Measurements from ENCODE around the gene SRC.

Gene SRC

DNA sequence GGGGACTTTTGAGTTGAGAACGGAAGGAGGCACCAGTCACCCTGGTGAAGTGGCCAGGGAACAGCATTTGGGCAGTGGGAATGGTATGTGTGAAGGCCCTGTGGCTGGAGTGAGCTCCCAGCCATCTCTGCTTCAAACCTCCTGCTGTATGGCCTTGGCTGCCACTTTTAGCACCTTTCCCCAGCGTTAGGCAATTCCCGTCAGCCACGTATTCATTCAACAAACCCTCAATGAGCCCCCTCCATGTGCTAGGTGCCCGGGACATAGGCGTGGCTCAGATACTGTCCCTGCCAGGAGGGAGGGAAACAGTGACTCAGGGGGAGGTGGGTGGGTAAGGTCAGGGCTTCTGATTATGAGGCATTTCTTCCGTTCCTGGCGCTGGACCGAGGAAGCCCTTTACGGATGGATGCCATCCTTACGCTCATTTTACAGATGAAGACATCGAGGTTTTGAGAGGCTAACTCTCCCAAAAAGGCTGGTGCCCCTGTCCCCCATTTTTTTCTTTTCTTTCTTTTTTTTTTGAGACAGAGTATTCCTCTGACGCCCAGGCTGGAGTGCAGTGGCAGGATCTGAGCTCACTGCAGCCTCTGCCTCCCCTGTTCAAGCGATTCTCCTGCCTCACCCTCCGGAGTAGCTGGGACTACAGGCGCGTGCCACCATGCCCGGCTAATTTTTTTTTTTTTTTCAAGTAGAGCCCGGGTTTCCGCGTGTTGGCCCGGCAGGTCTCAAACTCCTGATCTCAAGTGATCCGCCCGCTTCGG lies 37.5 kb downstream of the SRC start:
- H3K4me3 ChIP-seq (replicated peaks; ENCODE audit: low read depth, low read length) = no peak overlapping the region
- DNase-seq (ENCODE audit: low read depth) = peak; percentile 39
- TF ChIP-seq, protein P1, sequence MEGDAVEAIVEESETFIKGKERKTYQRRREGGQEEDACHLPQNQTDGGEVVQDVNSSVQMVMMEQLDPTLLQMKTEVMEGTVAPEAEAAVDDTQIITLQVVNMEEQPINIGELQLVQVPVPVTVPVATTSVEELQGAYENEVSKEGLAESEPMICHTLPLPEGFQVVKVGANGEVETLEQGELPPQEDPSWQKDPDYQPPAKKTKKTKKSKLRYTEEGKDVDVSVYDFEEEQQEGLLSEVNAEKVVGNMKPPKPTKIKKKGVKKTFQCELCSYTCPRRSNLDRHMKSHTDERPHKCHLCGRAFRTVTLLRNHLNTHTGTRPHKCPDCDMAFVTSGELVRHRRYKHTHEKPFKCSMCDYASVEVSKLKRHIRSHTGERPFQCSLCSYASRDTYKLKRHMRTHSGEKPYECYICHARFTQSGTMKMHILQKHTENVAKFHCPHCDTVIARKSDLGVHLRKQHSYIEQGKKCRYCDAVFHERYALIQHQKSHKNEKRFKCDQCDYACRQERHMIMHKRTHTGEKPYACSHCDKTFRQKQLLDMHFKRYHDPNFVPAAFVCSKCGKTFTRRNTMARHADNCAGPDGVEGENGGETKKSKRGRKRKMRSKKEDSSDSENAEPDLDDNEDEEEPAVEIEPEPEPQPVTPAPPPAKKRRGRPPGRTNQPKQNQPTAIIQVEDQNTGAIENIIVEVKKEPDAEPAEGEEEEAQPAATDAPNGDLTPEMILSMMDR (IDR thresholded peaks at IDR 0.05; ENCODE audit: low read length, missing control alignments) = no peak

DNA sequence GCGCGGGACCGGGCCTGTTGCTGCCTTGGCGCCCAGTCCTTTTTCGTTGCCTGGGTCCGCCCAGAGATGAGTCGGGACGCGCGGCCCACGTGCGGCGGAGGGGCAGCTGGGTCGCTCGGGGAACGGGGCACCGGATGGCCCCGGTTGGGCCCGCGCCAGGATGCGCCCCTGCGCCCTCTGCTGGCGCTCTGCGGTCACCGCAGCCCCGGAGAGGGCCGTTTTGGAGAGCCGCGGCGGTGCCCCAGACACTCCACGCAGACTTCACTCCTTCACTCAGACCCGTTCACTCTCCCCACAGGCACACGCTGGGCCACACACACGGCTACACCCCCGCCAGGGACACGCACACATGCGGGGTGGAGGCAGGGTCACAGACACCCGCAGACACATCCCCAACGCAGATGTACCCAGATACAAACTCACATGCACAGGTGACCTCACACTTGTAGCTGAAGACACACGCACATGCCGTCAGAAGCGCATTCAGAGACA lies 38.8 kb downstream of the SRC start:
- TF ChIP-seq, protein P1 (IDR thresholded peaks at IDR 0.05; ENCODE audit: low read length, missing control alignments) = peak; percentile 61
- peak overlapping the region; percentile 19 for H3K4me3 ChIP-seq (replicated peaks; ENCODE audit: low read depth, low read length)
- peak; percentile 44 for DNase-seq (ENCODE audit: low read depth)

DNA sequence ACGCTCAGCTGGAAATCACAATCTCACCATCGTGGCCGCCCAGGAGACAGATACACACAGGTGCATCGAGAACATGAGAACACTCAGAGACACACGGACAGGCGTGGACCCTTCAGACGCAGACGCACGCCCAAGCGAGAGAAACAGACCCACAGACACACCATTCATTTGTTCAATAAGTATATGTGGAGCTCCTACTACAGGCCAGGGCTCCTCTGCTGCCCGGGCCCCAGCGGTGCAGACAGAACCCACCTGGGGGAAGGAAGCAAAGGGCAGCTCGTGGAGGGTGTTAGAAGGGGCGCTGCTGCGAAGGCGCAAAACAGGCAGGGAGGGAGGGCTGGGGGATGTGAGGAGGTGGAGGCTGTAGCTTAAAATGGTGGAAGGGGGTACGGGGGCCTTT lies 39.2 kb downstream of the SRC start:
- no peak overlapping the region for H3K4me3 ChIP-seq (replicated peaks; ENCODE audit: low read depth, low read length)
- TF ChIP-seq, protein P1 (IDR thresholded peaks at IDR 0.05; ENCODE audit: low read length, missing control alignments) = no peak
- no peak for DNase-seq (ENCODE audit: low read depth)

DNA sequence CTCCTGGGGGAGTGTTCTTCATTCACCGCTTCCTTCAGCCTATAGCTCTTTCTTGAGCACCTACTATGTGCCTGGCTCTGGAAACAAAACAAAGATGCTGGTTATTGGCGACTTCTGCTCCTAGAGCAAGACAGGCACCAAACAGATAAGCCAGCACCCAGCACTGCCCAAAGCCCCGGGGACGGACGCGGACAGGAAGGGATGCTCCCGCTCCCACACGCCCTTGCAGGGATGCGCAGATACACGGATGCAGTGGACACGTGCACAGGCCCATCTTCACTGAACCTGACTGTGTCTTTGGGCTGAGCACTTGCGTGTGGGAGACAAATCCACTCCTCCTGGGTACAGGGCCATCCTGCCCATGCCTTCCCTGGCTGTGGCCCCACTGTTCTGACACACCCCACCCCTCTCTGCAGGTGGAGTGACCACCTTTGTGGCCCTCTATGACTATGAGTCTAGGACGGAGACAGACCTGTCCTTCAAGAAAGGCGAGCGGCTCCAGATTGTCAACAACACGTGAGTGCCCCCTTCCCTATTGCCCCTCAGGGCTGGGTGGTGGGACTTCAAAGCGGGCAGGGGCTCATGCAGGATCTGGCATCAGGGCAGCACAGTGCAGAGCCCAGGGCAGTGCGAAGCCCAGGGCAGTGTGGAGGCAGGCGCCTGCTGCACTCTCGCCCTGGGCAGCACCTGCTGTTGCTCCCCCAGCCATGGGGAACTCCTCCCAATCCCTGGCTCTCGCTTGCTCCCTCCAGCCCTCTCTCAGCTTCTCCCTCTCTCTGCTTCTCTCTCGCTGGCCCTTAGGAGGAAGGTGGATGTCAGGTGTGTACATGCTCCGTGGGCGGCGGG lies 39.9 kb downstream of the SRC start:
- TF ChIP-seq, protein P1 (IDR thresholded peaks at IDR 0.05; ENCODE audit: low read length, missing control alignments) = no peak
- H3K4me3 ChIP-seq (replicated peaks; ENCODE audit: low read depth, low read length) = no peak overlapping the region
- DNase-seq (ENCODE audit: low read depth) = no peak

DNA sequence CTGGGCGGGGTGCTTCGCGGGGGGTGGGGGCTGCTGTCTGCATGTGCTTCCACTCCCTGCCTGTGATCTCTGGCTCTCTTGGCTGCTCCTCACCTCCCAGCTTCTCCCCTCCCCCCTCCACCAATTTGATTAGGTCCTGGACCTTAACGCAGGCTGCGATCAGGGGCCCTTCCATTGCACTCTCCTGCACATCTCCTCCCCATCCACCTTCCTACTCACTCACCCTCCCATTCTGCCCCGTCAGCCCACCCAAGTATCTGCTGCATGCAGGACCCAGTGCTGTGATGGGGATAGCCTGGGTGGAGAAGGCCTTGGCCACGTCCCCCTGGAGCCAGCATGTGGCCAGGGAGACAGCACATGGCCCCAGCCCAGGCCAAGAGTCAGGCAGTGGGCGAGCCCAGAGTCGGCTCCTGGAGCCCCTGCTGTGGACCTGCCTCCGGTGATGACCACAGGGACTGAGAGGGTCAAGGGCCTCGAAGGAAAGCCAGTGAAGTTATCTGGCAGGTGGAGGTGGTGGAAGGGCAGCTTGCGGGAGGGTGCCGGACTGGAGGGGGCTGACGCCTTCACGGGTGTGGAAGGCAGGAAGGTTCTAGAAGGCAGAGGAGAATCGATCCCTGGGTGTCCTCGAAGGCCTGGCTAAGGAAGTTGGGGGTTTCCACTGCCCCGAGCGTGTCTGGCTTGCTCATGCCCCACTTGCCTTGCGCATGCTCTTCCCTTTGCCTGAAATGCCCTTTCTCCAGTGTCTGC lies 40.7 kb downstream of the SRC start:
- TF ChIP-seq, protein P1 (IDR thresholded peaks at IDR 0.05; ENCODE audit: low read length, missing control alignments) = no peak
- no peak for DNase-seq (ENCODE audit: low read depth)
- no peak overlapping the region for H3K4me3 ChIP-seq (replicated peaks; ENCODE audit: low read depth, low read length)

DNA sequence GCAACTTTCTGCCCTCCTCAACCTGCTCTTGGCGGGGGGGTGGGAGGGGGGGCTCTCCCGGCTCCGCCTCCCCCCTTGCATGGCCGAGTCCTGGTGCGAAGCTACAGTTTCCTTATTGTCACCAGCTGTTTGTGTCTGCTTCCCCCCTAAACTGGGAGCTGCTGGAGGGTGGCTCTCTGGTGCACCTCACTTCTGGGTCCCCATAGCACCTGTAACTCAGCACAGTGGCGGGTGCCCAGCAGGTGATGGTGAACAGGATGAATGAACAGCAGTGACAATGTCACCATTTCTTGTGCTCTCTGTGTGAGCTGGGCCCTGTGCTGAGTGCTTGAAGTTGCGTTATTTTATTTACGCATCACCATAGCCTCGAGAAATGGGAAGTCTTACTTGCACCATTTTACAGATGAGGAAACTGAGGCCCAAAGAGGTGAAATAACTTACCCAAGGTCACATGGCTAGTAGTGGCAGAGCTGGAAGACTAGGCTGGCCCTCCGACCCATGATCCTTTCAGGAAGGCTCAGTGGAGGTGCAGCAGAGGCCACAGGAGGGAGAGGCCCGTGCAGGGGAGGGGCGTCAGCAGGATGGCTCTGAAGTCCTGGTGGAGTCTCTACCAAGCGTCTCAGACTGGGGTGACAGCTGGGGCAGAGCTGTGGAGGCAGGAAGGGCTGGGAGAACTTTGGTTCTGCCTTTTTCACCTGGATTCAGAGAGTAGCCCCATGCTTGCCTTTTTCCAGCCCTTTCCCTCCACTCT lies 41.8 kb downstream of the SRC start:
- no peak for DNase-seq (ENCODE audit: low read depth)
- TF ChIP-seq, protein P1 (IDR thresholded peaks at IDR 0.05; ENCODE audit: low read length, missing control alignments) = no peak
- H3K4me3 ChIP-seq (replicated peaks; ENCODE audit: low read depth, low read length) = no peak overlapping the region

Data from fibroblast of pulmonary artery (primary cell).